NCI-H2029 treated with DMSO at 0.1 percent for 48 hours (cell line): ENCODE results near the gene PTPRN2.
"Not testable (repeated sequence)": the region's sequence is repeated elsewhere in the genome, so short reads cannot be mapped to it uniquely, and the experiment has no call there.

Source experiments
- DNase-seq: peaks from one replicate; lab custom pipeline; 2025; lab: John Stamatoyannopoulos, UW

Gene PTPRN2

DNA sequence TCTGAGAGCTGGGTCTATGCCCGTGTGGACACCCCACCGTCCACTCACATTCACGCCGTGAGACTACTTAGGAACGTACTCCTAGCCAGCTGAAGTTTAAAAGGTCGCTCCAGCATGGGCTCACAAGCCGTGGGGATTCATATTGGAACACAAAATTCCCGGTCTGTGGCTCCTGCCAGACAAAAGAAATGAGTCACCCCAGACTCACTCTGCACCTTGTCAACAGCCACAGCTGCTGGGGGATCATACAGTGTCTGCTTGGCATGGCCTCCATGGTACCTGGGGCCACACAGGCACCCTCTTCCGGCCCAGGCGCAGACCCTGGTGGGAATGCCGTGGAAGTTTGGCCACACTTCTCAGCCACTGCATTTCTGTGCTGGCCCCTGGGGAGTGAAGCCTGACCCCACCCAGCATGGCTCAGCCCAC is 1022.4 kb downstream of the PTPRN2 start:
- DNase-seq = no peak

GRCh38 chr7:157564517-157565177 is 1023.0 kb downstream of the PTPRN2 start:
- no peak for DNase-seq

- not testable (repeated sequence) for DNase-seq
Measured at GRCh38 chr7:157563467-157564135, 1024.0 kb downstream of the PTPRN2 start.

- not testable (repeated sequence) for DNase-seq
Measured at GRCh38 chr7:157562522-157563398, 1024.9 kb downstream of the PTPRN2 start.

- no peak for DNase-seq
Measured at GRCh38 chr7:157561816-157562410, 1025.7 kb downstream of the PTPRN2 start.

DNA sequence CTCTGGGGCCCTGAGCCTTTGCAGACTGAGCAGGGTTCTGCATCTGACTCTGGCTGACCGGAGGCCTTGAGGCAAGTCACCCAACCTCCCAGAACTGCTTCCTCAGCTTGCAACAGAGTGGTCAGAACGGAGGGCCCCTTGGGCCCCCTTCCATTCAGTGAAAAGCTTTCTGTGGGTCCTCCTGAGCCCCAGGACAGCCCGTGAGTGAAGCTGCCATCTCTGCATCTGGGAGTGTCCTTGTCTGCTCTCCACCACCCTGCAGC is 1026.2 kb downstream of the PTPRN2 start:
- no peak for DNase-seq

DNA sequence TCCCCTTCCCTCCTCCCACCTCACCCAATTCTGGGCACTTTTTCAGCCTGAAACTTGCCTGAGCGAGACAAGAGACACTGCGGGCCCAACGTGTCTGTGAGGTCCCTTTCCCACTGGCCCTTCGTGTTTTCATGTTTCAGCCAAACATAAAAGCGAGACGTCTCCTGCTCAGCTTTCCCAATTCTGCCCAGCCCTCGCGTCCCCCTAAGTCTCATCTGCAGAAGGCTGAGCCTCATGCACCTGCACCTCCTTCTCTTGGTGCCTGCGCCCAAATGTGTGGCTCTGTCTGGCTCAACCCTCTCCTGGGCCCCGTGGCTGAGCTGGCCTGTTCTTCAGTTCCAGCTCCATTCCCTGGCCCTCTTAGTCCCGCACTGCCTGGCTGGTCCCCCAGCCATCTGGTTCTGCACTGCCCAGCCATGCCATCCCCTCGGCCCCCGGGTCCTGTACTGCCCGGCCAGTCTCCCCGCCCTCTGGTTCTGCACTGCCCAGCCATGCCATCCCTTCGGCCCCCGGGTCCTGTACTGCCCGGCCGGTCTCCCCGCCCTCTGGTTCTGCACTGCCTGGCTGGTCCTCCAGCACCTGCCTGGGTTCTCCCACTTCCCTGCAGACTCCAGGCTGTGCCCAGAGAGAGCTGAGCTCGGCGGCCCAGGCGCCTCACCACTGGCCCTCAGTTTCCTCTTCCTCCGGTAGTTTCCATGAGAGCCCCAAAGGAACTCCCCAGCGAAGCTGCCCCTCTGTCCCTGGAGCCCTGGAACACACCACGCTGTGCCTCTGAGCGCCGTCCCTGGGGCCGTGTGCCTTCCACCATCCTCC is 1026.7 kb downstream of the PTPRN2 start:
- DNase-seq = no peak

GRCh38 chr7:157560258-157560654 is 1027.4 kb downstream of the PTPRN2 start:
- DNase-seq = no peak

DNA sequence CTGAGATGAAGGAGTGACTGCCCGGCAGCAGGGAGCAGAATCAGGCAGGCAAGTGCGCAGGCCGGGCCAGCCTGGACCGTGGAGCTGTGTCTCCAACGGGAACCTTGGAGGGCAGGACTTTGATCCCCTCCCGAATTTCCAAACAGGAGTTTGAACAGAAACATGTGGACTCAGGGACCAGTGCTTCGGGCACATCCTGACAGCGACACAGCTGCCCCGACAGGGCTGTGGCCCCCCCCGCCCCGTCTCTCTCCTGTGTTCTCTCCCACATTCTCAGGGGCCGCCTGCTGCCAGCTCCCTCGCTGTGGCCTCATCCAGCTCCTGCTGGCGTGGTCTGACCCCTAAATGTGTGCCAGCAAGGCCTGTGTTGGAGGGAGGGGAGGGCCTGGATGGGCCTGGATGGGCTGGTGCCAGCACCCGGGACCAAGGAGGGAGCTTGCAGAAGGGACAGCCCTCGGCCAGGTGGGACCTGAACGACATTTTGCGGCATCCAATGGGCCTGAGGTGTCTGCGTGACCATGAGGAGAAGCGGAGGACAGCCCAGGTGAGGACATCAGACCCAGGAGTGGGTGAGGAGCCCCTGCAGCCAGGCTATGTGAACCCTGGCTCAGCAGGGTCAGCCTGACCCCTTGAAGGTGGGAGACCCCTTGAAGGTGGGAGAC is 1027.9 kb downstream of the PTPRN2 start:
- no peak for DNase-seq

DNA sequence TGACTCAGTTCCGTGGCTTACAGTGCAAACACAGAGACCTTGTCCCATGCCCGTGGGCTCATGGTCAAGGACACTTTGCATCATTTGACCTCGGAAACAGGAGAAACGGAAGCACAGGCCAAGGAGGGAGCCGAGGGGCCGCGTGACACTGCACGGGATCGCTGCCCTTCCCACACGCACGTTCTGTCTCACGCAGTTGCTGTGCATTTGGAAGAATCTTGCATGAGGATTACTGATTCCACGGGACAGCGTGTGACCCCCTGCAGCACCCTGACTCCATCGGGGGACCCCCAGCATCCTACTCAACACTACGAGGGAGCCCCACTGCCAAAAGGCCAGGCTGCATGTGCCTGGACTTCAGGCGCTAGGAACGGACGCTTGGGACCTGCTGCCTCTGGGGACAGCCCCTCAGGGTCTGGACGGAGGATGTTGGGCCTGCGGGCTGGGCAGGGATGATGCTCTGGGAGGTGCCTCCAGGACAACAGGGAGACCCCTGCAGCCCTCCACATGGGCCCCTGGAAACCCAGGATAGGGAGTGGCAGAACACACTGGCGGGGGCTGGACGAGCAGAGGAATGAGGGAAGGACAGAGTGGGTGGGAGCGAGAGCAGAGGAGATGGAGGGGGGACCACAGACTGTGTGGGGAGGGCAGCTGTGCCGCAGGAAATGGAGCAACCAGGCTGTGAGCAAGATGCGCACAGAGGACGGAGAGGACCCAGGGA is 1028.6 kb downstream of the PTPRN2 start:
- no peak for DNase-seq

DNA sequence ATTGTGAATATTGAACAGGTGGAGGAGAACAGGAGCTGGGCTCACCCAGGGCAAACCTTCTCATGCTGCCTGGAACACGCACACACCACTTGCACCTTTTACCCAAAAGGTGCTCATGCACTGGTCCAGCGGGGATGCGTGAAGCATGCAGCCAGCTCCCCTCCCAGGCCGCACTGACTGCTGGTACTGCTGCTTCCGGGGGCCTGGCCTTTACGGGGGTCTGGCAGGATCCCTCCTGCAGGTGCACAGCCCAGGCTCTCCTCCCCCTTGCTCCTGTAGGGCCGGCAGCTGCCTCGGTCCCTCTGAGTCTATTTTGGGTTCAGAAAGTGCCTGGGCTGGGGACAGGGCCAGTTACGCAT is 1029.1 kb downstream of the PTPRN2 start:
- no peak for DNase-seq

DNA sequence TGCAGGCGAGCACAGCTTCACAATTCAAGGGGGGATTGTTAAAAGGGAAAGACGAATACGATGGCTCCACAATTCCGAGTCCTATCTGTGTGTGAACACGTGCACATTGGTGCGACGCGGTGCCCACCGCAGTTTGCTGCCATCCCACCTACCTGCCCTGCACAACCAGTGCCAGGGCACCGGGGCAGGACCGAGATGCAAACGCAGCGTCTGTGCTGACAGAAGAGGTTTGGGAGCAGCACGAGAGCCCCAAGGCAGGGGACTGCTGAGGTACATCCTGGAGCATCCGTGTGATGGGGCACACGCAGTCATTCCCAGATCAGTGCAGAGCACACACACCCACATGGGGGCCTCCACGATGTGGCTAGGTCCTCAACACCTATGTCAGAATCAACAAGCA is 1029.6 kb downstream of the PTPRN2 start:
- no peak for DNase-seq

DNA sequence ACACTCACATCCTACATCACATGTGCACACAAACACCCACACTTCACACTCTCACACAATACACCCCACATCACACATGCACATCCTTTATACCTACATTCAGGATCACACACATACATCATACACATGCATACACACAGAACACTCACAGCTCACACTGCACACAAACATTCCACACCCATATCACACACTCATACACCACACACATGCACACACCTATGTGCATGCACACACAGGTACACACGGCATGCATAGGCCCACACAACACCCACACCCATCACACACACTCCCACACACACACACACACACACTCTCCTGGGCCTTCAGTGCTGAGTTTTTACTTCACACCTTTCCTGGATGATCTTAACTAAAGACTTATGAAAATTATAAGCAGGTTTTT is 1030.4 kb downstream of the PTPRN2 start:
- no peak for DNase-seq

DNA sequence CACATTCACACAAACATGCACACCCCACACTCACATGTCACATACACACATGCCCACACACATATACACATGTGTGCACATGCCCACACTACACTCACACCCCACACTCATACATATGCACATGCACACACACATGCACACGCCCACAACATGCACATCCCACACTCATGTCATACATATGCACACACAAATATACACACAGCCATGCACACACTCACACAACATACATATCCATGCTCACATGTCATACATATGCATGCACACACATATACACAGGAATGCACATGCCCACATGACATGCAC is 1031.0 kb downstream of the PTPRN2 start:
- DNase-seq = no peak

- DNase-seq = no peak
Measured at GRCh38 chr7:157555944-157556641, 1031.5 kb downstream of the PTPRN2 start.

DNA sequence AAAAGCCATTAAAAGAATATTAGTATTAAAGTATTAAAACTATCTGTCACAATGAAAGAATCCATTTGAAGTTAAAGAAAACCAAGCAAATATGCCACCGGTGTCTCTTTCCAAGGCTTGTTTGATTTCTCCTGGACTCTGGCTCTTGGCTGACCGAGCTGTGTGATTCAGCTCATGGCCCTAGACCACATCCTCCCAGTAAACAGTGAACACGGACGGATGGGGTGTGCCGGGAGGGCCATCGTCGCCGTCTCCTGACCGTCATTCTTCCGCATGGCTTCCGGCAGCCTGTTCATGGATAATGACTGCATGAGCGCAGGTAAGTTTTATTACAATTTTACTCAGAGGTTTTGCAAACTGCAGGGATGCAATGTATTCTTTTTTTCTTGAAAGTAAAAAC is 1032.3 kb downstream of the PTPRN2 start:
- DNase-seq = no peak

DNA sequence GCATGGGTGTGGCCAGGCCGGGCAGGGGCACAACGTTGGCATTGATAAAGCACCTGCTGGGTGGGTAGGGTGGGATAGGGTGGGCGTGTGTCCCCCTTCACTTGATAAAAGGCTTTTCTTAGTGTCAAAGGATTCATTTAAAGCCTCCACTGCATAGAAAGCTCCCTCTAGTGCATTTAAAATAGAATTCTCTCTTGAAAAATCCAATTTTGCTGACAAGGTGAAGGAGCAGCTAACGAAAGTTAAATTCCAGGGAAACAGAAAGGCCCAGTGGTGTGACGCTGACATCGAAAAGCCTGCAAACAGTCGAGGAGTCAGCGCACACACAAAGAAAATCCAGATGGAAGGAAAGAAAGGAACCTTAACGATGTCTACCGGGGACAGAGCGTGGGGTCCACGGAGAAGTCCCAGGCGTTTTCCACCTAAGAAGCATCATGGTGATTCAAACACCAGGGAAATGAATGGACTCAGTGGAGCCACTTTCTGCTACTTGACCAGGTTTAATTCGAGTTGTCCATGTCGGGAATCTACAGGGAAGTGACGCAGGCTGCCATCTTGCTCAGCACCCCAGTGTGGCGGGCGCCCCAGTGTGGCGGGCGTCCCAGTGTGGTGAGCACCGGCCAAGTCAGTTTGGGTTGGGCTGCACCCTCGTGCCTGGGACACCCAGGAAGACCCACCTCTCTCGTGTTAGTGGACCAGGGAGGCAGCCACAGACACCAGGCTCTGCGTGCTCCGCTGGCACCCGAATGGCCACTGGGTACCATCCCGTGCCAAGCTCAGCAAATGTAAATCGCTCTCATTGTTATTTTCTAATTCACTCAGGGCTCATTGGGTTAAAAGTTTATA is 1033.0 kb downstream of the PTPRN2 start:
- DNase-seq = no peak

DNA sequence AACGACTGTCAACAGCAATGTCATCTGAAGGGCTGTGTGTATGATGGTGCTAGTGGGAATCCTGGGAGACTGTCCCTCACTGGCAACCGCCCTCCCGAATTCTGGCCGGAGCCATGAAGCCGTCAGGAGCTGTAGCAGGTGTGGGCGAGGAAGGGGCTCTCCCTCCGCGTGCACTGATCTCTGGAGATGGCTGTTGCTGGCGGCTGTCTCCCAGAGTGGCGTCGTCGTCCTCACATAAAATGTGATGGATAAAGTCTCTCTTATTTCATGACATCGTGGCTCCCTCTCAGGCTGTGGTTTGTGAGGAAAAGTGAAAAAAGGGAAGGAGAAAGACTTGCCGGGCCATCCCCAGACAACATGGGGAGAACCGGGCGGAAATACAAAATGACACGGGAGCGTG is 1034.4 kb downstream of the PTPRN2 start:
- no peak for DNase-seq

- no peak for DNase-seq
Measured at GRCh38 chr7:157552295-157552993, 1035.2 kb downstream of the PTPRN2 start.
